Activated gamma-delta T cell treated with Interleukin-2 at 50 U/mL for 16 hours (primary cell): ENCODE measurements around the gene SYNJ1.
A peak's percentile ranks its signal among the peaks of the same experiment; 100 is the strongest.
"Not testable (repeated sequence)": the region's sequence is repeated elsewhere in the genome, so short reads cannot be mapped to it uniquely, and the experiment has no call there.

Experiments used
- DNase-seq: peaks from one replicate; pipeline ENCODE4 v3.0.0-alpha.2; 2020

SYNJ1 gene

DNA sequence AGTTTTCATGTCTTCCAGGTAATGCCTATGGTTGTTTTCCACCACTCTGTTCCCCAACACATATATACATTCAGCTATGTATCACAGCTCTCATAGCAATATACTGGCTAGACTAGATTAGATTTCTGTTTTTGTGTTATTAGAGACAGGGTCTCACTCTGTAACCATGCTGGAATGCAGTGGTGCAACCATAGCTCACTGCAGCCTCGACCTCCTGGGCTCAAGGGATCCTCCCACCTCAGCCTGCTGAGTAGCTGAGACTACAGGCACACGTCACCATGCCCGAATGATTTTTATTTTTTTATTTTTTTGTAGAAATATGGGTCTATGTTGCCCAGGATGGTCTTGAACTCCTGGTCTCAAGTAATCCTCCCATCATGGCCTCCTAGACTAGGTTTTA is 37.7 kb downstream of the SYNJ1 start:
- no peak for DNase-seq

GRCh38 chr21:32687643-32688345 is 40.0 kb downstream of the SYNJ1 start:
- DNase-seq: no peak

DNA sequence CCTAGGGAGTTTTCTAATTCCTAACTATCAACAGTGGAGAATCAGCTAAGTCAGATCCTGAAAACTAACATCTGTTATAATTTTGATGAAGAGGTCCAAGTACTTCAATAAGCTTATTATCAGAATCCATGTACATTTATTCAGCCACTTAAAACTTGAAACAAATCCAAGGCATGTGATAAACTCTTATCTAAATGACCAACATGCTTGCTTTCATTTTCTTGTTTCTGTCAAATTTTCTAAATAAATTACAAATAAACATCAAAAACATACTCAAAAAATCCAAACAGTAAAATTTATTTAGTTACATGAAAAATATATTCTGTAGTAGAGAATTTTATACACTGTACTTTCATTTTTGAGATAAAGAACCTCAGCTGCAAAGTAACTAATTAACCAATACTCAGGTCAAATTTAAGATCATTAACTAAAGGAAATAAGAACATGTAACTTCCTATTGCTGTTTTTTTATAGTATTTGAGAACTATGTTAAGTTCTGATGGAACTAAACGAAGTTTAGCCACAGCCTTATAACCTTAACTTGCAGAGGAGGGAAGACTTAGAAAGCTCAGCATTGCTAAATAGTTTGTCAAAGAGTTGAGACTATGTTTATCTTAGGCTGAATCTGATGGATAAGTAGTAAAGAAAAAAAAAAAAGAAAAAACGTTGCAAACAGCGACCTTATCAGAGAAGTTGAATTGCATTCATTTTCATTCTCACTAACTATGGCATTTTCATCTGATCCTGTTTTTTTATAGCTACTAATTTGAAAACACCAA is 44.9 kb downstream of the SYNJ1 start:
- no peak for DNase-seq

DNA sequence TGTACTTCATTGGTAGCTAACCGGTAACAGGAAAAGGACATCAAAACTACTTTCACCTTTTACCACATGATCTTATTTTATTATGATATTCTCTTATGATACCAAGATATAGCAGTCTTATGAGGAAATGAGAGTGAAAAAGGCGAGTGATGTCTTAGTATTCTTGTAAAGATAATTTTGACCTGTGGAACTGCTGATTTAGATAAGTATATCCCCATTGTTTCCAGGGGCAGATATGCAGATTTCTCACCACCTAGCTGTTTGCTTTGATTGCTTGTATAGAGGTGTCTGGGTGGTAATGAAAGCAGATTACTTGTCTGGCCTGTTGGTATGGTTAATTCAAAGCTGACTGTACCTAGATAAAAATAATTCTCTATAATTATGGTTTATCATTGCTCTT is 53.1 kb downstream of the SYNJ1 start:
- DNase-seq: no peak

GRCh38 chr21:32674038-32674437 is 53.8 kb downstream of the SYNJ1 start:
- DNase-seq: no peak

GRCh38 chr21:32666258-32666657 is 61.6 kb downstream of the SYNJ1 start:
- no peak for DNase-seq

DNA sequence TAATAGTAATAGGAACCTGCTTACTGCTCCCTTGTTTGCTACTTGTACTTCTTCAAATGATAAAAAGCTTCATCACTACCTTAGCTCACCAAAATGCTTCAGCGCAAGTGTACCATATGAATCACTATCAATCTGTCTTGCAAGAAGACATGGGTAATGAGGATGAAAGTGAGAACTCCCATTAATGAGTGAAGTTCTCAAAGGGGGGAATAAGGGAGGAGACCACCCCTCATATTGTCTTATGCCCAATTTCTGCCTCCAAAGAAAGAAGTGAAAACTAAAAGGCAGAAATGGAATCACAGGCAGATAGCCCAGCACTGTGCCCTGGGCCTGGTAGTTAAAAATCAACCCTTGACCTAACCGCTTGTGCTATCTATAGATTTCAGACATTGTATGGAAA is 63.7 kb downstream of the SYNJ1 start:
- DNase-seq: not testable (repeated sequence)

GRCh38 chr21:32661981-32662380 is 65.8 kb downstream of the SYNJ1 start:
- not testable (repeated sequence) for DNase-seq

GRCh38 chr21:32661026-32661782 is 66.6 kb downstream of the SYNJ1 start:
- DNase-seq: not testable (repeated sequence)

DNA sequence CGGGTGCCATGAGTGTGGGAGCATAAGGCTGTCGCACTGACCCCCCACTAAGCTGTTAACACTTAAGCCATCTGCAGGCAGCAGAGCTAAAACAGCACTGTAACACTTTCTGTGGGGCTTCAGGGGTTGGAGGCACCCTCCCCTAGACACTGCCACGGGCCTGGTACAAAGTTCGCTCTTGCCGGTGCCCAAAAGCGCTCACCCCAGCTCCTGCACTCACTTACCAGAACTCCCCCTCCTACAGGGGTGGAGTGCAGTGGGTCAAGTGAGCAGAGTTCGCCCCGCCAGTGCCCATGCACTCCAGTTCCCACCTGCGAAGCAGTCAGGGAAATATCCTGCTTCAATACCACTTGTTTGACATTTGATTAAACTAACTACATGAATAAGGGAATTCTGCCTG is 69.3 kb downstream of the SYNJ1 start:
- DNase-seq: no peak

GRCh38 chr21:32653326-32653901 is 74.4 kb downstream of the SYNJ1 start:
- no peak for DNase-seq

DNA sequence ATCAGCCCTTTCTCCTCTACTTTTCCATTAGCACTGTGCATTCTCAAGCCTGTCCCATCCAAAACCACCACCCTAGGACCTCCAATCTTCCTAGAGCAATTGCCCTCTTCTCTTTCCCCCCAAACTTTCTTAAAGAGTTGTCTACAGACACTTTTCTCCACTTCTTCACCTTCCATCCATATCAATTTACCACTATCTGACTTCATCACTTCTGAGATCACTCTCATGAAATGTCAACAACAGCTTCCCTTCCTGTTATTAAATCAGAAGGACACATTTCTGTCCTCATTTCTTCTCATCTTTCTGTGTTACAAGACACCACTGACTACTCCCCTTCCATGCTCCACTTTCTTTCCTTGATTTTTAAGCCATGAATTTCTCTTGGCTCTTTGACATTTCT is 79.6 kb downstream of the SYNJ1 start:
- DNase-seq: no peak

DNA sequence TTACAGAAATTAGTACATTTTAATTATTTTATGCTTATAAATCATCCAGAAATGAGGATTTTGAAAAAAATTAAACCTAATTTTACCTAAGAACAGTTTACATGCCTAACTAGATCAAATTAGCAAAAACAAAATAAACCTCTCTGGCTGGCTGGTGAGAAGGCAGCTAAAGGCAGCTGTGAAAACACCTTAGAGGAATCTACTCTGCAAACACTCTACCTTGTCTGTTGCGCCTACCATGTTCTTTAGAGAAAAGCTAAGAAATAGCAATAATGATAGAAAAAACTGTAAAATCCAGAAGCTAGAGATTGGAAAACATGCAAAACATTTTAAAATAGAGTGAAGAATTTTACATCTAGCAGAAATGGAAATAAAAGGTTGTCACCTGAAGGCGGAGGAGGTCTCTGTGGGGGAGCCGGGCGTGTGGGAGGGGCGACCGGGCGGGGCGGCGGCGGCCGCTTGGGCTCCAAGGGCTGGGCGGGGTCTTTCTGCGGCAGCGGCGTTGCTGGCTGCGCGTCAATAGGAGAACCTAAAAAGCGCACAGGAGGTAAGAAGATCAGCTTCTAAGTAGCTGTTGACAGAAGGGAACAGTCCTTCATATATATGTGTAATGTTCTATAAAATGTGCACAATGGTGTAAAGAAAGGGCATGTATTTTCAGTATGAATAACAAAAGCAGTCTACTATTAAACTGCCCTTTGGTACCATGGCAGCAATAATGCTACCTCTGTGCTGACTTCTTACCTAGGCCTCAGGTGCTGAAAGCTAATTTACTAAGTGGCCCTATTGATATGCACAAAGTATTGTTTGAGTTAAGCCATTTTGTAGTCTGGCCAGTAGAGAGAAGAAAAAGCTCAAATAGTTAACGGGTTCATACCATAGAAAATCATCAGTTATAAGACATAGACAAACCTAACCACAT is 82.3 kb downstream of the SYNJ1 start:
- DNase-seq: no peak

- DNase-seq: no peak
Measured at GRCh38 chr21:32641710-32642698, 85.8 kb downstream of the SYNJ1 start.

DNA sequence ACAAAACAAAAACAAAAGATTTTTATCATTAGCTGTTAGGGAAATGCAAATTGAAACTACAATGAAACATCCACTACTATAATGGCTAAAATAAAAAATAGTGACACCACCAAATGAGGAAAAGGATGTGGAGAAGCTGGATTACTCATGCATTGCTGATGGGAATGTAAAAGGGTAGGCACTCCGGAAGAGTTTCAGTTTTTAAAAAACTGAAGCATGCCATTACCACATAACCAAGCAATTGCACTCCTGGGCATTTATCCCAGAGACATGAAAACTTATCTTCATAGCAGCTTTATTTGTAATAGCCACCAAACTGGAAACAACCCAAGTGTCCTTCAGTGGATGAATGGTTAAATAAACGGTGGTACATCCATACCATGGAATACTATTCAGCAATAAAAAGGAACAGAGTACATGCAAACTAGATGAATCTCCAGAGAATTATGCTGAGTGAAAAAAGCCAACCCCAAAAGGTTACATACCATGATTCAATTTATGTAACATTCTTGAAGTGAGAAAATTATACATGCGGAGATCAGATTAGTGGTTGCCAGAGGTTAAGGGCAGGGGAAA is 101.1 kb downstream of the SYNJ1 start:
- no peak for DNase-seq

DNA sequence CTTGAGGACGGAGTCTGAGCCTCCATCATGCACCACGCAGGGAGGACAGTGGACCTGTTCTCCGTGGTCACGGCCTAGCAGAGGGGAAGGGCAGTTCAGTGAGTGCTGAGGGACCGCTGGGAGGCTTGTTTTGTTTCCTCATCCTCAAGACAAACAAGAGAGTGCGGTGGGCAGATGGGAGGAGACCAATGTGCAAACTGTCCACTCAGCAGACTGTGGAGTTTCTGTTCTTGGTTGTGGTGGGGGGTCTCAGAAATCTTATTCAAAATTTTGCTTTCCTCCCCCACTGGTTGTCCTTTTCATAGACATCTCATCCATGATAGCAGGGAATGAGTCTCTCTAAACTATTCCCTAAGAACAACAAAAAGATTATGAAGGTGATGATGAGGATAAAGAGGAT is 109.6 kb downstream of the SYNJ1 start:
- DNase-seq: not testable (repeated sequence)

DNA sequence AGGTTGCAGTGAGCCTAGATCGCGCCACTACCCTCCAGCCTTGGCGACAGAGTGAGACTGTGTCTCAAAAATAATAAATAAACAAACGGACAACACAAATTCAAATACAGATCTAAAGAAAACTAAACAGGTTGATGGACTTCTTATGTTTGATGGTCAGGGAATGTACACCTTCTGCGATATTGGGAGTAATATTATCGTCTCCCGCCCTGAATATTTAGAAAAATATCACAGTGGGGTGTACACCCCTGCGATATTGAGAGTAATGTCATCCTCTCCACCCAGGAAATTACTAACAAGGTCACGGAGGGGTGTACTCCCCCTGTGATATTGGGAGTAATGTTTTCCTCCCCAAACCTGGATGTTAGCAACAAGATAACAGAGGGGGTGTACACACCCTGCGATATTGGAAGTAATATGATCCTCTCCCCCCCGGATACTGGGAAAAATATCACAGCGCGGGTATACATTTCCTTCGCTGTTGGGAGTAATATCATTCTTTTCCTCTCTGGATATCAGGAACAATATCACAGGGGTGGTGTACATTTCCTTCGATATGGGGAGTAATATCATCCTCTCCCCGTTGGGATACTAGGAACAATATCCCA is 114.3 kb downstream of the SYNJ1 start:
- no peak for DNase-seq

GRCh38 chr21:32612999-32613337 is 114.8 kb downstream of the SYNJ1 start:
- no peak for DNase-seq

- peak; percentile 84 for DNase-seq
Measured at GRCh38 chr21:32612075-32612998, 115.5 kb downstream of the SYNJ1 start, which contains the start of gene CFAP298. CFAP298 (minus strand) TSS chr21:32612377; CDS start chr21:32612243, 134 bp downstream.
